ENCODE data around the gene NETO1.

NETO1 gene

DNA sequence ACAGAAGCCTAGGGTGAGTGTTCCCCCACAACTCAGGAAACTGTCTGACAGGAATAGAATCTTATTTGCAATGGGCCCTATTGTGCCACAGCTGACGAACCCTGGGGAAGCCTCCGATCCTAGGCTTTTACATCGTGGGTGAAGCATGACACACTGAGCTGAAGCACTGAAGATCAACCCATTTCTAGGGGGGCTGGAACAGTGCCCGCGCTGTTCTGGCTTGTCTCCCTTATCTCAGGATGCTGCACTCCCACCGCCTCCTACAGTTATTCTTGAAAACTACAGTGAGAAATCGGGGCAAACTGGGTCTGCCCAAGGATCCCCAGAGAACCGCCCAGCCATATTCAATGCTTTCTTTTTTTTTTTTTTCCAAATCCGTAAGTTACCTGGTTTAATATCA is 41.1 kb downstream of the NETO1 start:
- TF ChIP-seq, protein P1, sequence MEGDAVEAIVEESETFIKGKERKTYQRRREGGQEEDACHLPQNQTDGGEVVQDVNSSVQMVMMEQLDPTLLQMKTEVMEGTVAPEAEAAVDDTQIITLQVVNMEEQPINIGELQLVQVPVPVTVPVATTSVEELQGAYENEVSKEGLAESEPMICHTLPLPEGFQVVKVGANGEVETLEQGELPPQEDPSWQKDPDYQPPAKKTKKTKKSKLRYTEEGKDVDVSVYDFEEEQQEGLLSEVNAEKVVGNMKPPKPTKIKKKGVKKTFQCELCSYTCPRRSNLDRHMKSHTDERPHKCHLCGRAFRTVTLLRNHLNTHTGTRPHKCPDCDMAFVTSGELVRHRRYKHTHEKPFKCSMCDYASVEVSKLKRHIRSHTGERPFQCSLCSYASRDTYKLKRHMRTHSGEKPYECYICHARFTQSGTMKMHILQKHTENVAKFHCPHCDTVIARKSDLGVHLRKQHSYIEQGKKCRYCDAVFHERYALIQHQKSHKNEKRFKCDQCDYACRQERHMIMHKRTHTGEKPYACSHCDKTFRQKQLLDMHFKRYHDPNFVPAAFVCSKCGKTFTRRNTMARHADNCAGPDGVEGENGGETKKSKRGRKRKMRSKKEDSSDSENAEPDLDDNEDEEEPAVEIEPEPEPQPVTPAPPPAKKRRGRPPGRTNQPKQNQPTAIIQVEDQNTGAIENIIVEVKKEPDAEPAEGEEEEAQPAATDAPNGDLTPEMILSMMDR (conservative IDR thresholded peaks at IDR 0.05; ENCODE audit: low read length): no peak
- no peak for DNase-seq (ENCODE audit: low read depth)
- no peak overlapping the region for H3K4me3 ChIP-seq (ENCODE audit: low read length)

DNA sequence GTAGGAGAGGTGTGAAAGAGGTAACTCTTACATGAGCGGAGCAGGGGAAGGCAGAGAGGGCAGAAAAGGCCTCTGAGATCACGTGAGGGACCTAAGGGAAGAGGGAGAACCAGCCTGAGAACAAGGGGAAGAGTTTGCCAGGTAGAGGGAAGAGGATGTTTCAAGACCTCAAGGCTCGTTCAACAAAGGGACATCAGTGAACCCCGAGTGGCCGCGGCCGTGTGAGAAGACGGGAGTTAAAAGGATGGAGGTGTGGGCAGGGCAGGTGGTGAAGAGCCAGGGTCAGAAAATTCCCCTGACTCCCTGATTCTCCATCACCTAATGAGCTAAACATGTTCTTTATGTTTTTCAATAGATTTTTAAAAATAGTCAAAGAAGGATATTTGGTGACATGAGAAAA is 44.4 kb downstream of the NETO1 start:
- DNase-seq (ENCODE audit: low read depth): no peak
- TF ChIP-seq, protein P1 (conservative IDR thresholded peaks at IDR 0.05; ENCODE audit: low read length): no peak
- no peak overlapping the region for H3K4me3 ChIP-seq (ENCODE audit: low read length)

DNA sequence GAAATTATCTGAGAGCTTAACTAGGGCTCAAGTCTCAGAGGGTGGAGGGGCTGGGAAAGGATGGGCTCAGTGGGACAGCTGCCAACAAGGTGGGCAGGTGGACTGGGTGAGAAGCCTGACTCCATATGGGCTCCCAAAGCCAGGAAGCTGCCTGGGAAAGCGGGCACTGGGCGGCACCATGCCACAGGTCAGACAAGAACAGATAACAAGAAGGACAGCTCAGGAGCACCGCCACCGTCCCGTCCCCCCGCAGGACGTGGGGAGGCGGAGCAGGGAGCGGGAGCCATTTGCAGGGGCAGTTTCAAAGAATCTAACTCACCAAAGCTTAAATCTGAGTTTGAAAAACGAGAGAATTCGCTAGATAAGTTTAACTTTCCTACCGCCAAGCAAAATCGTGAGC is 45.6 kb downstream of the NETO1 start:
- H3K4me3 ChIP-seq (ENCODE audit: low read length): no peak overlapping the region
- TF ChIP-seq, protein P1 (conservative IDR thresholded peaks at IDR 0.05; ENCODE audit: low read length): no peak
- no peak for DNase-seq (ENCODE audit: low read depth)

DNA sequence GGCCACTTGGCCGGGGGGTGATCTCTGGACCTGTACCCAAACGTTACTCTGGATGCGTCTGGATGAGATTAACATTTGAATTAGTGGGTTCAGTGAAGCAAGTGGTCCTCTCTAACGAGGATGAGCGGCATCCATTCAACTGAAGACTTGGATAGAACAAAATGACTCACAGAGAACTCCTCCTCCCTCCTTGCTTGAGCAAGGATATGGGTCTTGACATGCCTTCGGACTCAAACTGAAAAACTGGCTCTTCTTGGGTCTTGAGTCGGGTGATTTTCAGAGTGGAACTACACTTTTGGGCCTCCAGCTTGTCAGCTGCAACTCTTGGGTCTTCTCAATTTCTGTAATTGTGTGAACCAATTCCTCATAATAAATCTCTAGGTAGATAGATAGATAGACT is 47.2 kb downstream of the NETO1 start:
- TF ChIP-seq, protein P1 (conservative IDR thresholded peaks at IDR 0.05; ENCODE audit: low read length): no peak
- no peak for DNase-seq (ENCODE audit: low read depth)
- no peak overlapping the region for H3K4me3 ChIP-seq (ENCODE audit: low read length)

DNA sequence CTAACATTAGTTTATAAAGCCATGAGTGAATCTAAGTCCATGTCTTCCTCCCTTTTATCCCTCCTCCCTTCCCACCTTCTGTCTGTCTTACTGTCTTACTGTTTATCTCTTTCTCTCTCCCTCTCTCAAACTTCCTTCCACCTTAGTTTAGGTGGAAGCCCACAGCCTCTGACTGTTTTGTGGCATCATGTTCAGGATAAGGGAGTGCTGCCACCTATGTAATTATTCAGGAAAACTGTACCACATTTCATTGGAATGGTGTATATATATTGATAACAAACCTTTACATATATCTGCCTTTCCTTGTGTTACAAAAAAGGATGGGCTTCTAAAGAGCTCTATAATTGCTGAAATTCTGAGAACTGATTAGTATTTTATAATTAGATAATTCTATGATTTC is 48.7 kb downstream of the NETO1 start:
- H3K4me3 ChIP-seq (ENCODE audit: low read length): no peak overlapping the region
- no peak for DNase-seq (ENCODE audit: low read depth)
- TF ChIP-seq, protein P1 (conservative IDR thresholded peaks at IDR 0.05; ENCODE audit: low read length): no peak

DNA sequence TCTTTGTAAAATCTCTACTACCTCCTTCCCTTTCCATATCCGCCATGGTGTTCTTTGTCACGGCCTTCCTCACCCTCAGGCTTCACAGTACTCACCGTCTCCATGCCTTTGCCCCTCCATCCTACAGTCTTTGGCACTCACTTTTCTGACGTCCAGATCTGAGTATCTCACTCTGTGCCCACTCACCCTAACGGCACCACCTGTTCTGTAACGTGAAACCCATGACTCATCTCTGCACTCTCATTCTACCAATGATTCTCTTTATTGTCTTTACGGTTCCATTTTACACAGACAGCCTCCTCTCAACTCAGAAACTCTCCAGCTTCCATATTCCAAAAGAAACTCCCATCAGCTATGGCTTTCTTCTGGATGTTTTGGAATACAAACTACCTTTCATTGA is 56.7 kb downstream of the NETO1 start:
- TF ChIP-seq, protein P1 (conservative IDR thresholded peaks at IDR 0.05; ENCODE audit: low read length): no peak
- no peak for DNase-seq (ENCODE audit: low read depth)
- no peak overlapping the region for H3K4me3 ChIP-seq (ENCODE audit: low read length)

DNA sequence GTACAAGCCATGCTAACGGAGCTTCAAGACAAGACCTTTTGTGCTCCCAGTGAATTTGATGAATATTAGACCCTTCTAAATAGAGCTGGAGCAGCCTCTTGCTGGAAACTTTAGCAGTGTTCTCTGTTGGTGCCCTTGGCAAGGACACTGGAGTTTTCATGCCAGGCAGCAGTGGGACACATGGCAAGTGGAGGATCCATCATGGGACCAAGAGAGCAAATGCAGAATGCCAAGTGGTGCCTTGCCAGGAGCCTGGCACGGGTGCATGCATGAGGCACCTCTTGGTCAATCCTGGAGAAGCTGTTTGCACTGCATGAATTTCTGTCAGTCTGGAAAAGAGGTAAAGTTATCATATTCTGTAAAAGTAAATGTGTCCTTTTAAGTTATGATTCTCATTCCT is 59.1 kb downstream of the NETO1 start:
- DNase-seq (ENCODE audit: low read depth): no peak
- TF ChIP-seq, protein P1 (conservative IDR thresholded peaks at IDR 0.05; ENCODE audit: low read length): no peak
- no peak overlapping the region for H3K4me3 ChIP-seq (ENCODE audit: low read length)
